Activated CD8-positive, alpha-beta memory T cell treated with anti-CD3 and anti-CD28 coated beads for 36 hours (primary cell): ENCODE results near the gene ZNF846. TPM values are rescaled to one million over a fixed set of nuclear protein-coding genes. Genes with fewer than 3 reads are reported as not detected.

Experiments
- CTCF ChIA-PET: fragments of 350-600 bp; sonication (Branson Sonifier 250); formaldehyde crosslinking; loops from one replicate; lab custom pipeline; 2021; ENCODE audit warnings: antibody characterized with exemption; lab: Charles Lee
- POLR2A ChIA-PET: fragments of 350-600 bp; sonication (Branson Sonifier 250); formaldehyde crosslinking; loops from one replicate; lab custom pipeline; 2021; ENCODE audit warnings: antibody characterized with exemption; lab: Charles Lee
- total RNA-seq, 2 experiments: library from RNA; stranded (reverse); gene quantifications; one replicate each; pipeline ENCODE4 v1.2.3, GENCODE V29; 2021

Gene ZNF846
- total RNA-seq, 2 experiments from 2014 or later, result 4.0 to 4.7 TPM

GRCh38 chr19:9709305-9709704 is 59.2 kb downstream of the ZNF846 start:
- CTCF ChIA-PET, result interaction anchor here (0.6 kb wide), 1 partner anchor 172 kb away, joined by 3 read pairs; no protein-coding TSS in a partner anchor
- POLR2A ChIA-PET, result no interaction called here

GRCh38 chr19:9705836-9706235 is 62.7 kb downstream of the ZNF846 start:
- ChIA-PET CTCF (interaction anchor here (0.7 to 1.0 kb wide), 2 partner anchors 63 to 619 kb away, joined by 4 read pairs; partner anchors contain the start of genes OR1M1 and ZNF846), POLR2A (no interaction called here)

- ChIA-PET CTCF (no interaction called here), POLR2A (no interaction called here)
Observed at GRCh38 chr19:9702186-9702585, 66.4 kb downstream of the ZNF846 start.

Other genes starting within 250 kb of the ZNF846 start
- 10 to 100 TPM; 15.6 to 15.7 TPM for gene ZNF426, start 230.1 kb downstream of the ZNF846 start, total RNA-seq
- gene ZNF121, start 184.2 kb downstream of the ZNF846 start, total RNA-seq, result 10 to 100 TPM; 83.8 to 85.9 TPM
- 10 to 100 TPM; 33.6 to 33.8 TPM for gene ZNF561, start 147.5 kb downstream of the ZNF846 start, total RNA-seq
- gene ZNF562, start 93.6 kb downstream of the ZNF846 start, total RNA-seq, result 10 to 100 TPM; 45.0 to 47.6 TPM
- 10 to 100 TPM; 24.7 TPM for gene FBXL12, start 50.3 kb upstream of the ZNF846 start, total RNA-seq
- 100 to 1,000 TPM; 342 to 354 TPM for gene UBL5, start 59.2 kb upstream of the ZNF846 start, total RNA-seq
- gene PIN1, start 66.6 kb upstream of the ZNF846 start, total RNA-seq, result 100 to 1,000 TPM in 1 of 2 experiments, 10 to 100 TPM in 1; 95.5 to 107 TPM
- under 1 TPM in 1 of 2 experiments, not detected in 1; 0.27 TPM for gene OLFM2, start 167.8 kb upstream of the ZNF846 start, total RNA-seq
- under 1 TPM; 0.50 to 0.63 TPM for gene COL5A3, start 241.8 kb upstream of the ZNF846 start, total RNA-seq
- not detected for gene RDH8, start 244.7 kb upstream of the ZNF846 start, total RNA-seq